GM19025 (cell line): ENCODE measurements around the gene GTPBP1.
A peak's percentile ranks its signal among the peaks of the same experiment; 100 is the strongest.

Experiments
- ATAC-seq: cut with Tn5 transposase; IDR thresholded peaks from one replicate; pipeline ENCODE4 v1.9.1; 2021; ENCODE audit warnings: mild to moderate bottlenecking, low read depth, moderate library complexity; ENCODE audit not compliant: unreplicated experiment

GTPBP1 gene

DNA sequence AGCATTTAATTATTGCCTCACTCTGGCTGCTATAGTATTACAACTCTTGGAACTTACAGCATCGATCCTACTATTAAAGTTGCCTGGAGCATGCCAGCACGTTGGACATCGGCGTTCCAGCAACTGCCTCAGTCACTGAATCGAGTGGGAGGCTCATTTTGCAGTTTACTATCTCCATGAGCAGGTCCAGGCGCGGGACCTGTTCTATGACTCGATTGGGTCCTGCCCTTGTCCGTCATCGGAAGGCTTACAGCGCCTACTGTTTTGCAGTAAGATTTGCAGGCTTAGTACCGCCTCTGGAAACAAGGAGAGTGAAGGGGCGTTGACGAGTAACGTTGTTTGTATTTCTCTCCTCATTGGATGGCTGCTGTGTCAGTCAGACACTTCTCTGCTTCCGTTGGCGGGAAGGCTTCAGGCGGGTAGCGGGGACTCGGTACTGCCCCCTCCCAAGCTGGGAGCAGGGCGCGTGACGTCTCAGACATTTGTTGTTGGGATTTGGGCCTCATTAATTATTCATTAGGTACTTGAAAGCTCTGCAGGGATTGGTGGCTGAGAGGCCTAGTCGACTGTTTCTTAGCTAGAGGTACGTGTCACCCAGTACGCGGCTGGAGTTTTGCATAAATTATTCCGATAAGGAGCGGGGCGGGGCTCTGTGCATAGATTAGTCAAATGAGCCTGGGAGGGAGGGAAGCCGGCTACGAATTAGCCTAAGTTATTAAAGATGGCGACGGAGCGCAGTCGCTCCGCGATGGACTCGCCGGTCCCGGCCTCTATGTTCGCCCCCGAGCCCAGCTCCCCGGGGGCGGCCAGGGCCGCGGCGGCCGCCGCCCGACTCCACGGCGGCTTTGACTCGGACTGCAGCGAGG lies at the start of gene GTPBP1:
GTPBP1 (plus strand) TSS at position 710 of the 866 bp plus-strand sequence; CDS start at position 722, 12 bp downstream.
- peak; percentile 67 for ATAC-seq

DNA sequence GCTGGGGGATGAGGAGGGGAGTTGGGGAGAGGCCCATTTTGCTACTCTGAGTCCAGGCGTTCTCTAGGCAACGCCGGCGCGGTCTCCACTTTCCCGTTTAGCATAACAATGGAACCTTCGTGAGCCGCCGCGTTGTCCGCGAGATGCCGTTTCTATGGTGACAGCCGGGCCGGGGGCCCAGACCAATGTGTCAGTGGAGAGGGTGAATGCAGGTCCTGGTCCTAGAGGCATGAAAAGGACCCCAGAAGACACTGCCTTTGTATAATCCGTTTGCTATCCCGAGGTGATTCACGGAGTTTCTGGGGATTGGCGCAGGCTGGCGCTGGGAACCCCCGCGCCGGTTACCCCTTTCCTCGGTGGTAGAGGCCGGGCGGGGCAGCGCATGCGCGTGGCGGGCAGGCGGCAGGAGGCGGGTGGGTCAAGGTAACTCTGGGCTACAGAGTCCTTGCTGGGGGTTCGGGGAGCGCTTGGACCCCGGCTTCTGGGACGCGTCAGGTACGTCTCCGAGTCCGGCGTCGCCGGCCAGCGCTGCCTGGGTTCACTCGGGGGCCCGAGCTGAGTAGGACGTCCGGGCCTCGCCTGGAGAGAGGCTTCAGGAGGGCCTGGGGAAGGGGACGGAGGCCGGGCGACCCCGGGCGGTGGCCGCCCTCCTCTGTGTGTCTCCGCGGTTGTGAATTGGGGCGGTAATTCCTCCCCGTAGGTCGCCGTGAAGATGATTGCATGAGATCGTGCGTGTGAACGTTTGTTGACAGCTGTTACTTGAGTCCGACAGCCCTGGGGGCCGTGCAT lies 49.3 kb upstream of the GTPBP1 start, which contains the start of the genes CBY1 and FAM227A:
CBY1 (plus strand) TSS at position 383 of the 789 bp plus-strand sequence. CDS start 11,417 bp downstream, outside the sequence.
FAM227A (minus strand) TSS at position 137 of the 789 bp plus-strand sequence. CDS start 6,224 bp downstream, outside the sequence.
- ATAC-seq: peak; percentile 64

DNA sequence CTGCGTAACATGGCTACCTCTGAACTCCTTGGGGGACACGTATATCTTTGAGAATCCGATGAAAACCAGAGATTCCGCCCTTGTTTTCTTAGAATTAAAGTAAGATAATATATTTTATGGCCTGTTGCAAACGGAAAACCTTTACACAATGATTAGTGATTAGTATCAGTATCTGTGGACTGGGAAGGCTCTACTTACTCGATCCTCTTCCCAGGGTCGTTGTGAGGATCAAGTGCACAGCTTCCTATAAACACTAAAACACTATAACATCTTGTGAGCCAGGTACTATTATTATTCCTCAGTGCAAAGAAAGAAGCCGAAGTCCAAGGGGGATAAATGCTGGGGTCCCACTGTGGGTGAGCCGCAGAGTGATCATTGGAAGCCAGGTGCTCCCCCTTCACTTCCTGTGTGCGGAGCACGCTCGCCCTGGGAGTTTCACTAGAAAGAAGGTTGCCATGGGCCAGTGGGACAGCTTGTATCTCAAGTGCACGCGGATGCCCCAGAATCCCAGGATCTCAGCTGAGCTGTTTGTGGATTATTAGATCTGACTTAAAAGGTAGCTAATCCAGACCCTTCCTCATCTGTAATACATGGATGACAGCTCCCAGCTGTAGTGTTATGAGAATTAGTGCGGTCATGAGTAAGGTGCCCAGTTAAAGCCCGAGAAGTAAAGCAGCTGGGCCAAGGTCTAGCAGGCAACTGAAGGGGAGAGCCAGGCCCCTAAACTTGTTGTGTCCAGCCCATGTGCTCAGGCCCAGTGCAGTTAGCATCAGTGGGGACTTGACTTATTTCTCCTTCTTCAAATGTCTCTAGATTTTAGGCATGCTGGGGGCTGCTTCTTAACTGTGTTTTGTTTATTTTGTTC lies 48.5 kb upstream of the GTPBP1 start:
- ATAC-seq: peak; percentile 21

DNA sequence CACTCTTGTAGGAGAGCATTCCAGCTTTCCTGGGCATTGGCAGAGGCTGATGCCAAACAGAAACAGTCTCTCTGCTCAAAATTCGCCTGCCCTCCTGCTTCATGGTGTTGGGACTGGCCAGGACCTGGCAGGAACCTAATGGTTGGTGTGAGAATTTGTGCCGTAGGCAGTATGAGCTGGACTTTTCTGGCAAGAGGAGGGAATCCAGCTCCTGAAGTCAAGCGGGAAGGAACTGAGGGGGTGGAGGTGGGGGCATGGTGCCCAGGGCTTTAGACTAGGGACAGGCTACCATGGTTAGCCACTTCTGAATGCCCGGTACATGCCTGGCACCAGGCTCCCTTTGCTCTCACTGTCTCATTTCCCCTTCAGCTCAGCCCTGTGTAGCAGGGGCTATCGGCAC lies 30.9 kb upstream of the GTPBP1 start:
- no peak for ATAC-seq

DNA sequence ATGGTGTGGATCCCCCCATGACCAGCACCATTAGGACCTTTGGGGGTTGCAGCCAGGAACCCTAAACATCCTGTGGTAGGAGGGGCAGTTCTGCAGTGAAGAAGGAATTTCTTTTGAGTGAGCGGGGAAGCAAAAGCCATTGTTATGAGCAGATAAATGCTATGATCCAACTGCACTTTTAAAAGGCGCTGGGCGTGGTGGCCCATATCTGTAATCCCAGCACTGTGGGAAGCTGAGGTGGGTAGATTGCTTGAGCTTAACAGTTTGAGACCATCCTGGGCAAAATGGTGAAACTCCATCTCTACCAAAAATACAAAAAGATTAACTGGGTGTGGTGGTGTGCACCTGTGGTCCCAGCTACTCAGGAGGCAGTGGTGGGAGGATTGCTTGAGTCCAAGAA lies 29.9 kb upstream of the GTPBP1 start:
- ATAC-seq: no peak

DNA sequence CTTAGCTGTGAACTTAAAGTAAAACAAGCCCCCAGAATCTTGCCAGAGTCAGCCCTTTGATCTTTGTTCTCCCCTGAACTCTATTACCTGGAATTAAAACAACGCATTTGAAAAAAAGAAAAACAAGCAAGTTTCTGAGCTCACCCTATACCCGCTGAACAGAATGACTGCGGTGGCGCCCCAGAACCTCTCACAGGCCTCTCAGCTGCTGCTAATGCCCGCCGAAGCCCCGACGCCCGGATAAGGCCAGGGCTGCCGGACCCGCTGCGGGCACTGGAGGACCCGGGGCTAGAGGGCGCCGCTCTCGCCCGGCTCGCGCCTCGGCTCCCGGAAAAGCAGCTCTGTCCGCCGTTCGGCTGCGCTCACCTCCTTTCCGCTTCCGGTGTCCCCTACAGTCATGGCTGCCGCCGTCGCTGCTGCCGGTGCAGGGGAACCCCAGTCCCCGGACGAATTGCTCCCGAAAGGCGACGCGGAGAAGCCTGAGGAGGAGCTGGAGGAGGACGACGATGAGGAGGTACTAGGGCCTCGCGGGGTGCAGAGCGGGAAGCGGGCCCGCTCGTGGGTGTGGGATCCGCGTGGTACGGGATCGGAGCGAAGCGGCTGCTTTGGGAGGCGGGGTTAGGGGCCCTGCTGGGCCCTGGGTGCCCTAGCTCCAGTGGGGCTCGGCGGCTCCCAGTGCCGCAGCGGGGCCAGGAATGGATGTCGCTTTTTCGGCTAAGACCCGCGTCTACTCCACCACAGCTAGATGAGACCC lies 24.0 kb upstream of the GTPBP1 start, which contains the start of gene TOMM22:
TOMM22 (plus strand) TSS at position 376 of the 754 bp plus-strand sequence; CDS start at position 398, 22 bp downstream.
- peak; percentile 96 for ATAC-seq

DNA sequence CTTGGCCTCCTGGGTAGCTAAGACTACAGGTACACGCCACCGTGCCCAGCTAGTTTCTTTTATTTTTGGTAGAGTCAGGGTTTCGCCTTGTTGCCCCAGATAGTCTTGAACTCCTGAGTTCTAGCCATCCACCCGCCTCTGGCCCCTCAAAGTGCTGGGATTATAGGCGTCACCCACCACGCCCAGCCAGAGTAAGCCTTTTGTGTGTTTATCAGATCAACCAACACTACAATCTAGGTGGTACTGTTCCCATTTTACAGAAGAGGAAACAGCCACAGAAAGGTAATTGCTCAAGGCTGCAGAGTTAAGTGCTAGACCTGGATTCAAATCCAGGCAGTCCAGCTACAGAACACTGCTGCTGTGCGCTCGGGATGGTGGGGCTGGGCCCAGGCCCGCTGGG lies 20.8 kb upstream of the GTPBP1 start:
- ATAC-seq: no peak

DNA sequence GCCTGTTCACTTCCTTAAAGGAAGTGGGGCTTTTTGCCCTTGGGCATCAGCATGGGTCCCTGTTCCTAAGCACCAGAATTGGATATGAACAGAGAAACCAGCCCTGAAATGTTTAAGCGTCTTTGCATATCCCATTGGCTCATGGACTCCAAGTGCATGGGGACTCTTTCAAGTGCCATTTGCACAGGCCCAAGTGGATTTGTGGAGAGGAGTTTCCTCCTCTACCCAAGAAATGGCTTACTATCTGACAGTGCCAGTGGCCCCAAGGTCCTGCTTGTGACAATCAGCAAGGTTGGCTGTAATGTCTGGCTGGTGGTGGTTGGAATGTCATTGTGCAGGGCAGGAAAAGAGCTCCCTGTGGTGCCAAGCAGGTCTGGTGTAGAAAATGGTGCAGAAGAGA lies 20.0 kb upstream of the GTPBP1 start:
- no peak for ATAC-seq

DNA sequence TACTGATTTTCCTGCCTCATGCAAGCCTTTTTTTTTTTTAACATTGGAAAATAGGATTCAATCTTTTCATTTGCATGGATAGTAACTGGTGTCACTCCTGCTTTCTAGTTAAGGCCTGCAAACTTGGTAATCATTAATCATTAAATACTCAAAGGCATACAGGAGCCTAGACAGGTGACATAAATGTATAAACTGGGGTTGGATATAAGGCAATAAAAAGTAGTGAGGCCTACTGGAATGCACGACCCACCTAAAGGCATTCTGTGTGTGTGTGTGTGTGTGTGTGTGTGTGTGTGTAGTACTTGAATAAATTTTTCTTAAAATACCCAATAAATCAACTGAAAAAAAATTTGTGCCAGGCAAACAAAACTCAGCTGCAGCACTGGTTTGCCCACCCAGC lies 16.1 kb upstream of the GTPBP1 start:
- ATAC-seq: no peak

DNA sequence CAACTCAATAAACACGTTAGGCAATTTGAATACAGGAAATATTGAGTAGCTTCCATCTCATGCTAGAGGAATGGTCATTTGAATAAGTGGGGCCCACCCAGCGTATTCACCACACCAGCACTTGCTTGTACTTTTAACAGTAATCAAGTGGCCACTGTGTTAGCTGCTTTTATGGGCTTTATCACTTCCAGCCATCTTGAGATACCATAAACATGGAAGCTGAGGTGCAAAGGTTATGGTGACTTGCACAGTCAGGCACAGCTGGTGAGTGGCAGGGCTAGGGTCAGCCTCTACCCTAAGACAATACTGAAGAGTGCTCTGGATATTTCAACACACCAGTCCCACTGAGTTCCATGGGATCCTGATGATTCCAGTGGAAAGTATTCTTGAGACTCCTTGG lies 11.7 kb upstream of the GTPBP1 start:
- no peak for ATAC-seq

DNA sequence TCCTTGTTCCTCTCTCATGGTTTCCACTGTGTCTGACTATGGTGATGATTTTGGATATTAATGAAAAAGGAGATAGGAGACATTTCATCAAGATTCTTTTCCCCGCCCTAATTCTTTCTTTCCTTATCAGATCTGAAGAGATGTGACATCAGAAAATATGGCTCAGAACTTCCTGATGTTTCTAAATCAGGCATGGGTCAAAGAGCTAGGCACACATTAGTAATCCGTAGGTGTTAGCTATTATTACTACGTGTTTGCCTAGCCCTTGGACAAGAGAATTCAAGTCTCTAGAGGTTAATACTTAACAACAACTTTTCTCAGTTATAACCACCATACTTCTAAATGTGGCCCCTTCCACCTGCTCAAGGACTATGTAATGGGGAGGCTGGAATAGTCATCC lies 10.8 kb upstream of the GTPBP1 start:
- no peak for ATAC-seq

DNA sequence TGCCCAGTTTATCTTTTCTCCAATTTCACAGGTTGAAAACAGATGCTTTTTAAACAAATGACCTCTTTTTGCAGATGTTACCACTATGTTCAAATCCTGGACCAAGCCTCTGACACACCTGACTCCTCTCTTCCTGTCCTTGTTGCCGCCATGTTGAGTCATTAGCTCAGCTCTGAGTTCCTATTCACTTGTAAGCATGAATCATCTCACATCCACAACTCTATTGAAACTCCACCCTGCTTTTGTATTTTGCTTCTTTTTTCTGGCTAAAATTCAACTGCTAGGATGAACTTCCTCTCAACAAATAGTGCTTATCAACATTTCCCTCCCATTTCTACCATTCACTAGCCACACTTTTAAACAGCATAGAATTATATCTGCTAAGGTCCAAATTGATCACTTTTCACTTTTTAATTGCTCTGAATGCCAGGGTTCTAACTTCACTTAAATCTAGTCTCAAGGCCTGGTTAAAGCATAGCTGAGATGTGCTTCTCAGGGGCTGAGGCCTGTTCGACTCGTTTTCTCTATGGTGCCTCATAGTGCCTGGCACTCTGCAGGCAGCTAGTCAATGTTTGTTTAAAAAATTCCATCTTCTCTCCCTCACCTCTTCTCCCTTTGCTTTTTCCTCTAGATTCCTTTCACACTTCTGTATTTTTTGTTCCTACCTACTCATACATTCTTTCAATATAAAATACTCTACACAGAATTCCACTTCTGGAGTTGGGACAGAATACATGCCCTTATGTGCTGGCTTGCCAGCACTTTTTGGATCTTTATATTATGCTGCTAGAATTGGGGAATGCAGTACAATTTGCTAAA lies 8.9 kb upstream of the GTPBP1 start:
- ATAC-seq: no peak

DNA sequence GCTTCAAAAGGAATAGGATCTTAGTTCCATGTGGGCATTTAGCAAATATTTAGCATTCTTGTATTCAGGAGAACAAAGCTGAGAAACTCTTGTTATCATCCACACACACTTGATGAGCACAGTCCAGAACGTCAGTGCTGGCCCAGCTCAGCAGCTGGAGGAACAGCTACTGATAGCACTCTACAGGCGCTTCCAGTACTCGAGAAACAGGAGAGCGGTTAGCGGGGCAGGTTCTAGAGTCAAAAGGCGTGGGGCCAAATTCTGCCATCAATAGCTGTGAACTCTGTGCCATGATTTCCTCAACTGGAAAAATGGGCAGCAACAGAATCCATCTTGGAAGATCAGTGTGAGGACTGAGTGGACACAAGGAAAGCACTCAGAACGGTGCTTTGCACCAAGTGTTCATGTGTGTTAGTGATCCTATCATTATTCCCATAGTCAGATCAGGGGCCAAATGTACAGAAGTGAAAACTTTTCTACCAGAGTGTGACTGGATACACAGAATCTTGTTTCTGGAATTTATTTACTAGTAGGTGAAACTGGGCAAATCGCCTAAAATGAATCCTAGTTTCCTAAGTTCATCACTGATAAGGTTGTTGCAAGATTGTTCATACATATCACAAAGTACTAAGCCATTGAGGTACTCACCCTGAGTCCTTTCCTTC lies 8.2 kb upstream of the GTPBP1 start:
- ATAC-seq: no peak

DNA sequence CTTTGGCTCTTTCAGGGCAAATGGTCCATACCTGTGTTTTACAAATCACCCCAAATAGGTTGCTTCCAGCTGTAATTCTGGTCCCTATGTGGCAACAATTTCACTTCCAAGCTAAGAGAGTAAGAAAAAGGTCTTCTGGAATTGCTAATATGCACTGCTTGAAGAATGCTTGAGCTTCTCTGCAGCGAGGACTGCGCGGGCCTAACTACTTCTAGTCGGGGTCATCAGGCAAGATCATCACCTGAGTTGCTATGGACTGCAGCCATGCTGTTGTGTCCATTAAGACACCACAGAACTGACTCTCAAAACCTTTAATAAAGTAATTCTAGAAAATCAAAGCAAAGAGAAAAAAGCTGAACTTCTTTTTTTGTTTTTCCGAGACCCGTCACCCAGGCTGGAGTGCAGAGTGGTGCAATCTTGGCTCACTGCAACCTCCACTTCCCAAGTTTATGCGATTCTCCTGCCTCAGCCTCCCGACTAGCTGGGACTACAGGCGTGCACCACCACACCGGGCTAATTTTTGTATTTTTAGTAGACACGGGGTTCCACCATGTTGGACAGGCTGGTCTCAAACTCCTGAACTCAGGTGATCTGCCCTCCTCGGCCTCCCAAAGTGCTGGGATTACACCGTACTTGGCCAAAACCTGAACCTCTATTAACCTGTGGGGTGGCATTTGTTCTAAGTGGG lies 7.2 kb upstream of the GTPBP1 start:
- ATAC-seq: no peak

DNA sequence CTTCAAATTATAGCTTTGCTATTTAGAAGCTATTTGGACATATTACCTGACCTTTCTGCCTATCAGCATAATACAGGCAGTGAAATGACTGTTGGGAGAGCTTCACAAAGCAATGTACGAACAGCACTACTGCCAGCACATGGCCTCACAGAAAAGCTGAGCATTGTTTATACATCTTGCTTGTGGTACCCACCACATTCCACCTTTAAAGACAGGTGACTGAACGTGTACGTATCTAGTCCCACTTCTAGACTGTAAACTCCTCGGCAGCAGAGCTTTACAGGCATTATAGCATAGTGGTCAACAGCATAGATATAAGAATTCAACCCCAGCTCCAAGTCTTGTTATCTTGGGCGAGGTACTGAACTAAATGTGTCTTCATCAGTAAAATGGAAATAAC lies 6.6 kb upstream of the GTPBP1 start:
- no peak for ATAC-seq

DNA sequence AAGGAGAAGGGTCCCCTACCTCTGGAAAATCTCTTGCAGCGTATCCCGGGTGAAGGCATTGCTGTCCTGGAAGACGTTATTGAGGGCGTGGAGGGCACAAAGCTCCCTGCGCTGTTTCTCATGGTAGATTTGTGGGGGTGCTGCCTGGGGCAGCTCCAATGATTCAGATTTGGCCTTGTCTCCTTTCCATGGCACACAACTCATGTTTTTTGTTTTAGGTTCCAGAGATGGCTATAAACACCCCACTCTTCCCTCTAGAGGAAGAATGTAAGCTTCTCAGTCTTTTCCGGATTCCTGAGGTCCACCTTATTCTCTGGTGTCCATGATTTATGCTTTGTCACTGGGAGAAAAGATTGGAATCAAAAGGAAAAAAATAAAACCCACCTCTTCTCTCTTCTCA lies 6.0 kb upstream of the GTPBP1 start:
- no peak for ATAC-seq

DNA sequence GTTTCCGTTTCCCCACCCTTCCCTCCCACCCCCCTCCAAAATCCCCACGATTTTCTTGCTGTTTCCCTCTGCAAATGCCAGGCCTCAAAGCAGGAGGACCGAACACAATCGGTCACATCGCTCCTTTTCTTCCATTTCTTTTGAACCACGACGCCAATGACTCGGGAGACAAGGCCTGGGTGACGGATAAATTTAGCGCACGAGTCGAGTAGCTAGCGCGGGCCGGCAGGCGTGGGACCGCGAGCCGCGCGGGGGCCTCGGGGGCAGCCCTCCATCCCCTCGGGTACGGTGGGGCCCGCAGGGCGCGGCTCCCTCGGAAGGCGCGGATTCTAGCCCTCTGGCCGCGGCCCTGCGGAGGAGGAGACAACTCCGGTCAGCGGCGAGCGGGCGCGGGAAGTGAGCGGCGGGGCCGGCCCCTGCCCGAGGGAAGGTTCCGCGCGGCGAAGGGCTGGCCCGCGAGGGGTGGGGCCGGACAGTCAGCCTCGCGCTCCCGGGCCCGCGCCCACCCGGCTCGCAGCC lies 5.4 kb upstream of the GTPBP1 start:
- ATAC-seq: peak; percentile 23
